Thyroid gland (tissue), 4 donors: ENCODE data around the gene CCR5. TPM values are rescaled to one million over a fixed set of nuclear protein-coding genes. Genes with fewer than 3 reads are reported as not detected.
A peak's percentile ranks its signal among the peaks of the same experiment; 100 is the strongest.

Experiments used
- DNase-seq, 2 donors: peaks; one replicate each; pipeline ENCODE4 v3.0.0-alpha.2; 2019
- H3K27ac ChIP-seq, 3 donors: fragments of 200-600 bp; sonication (generic); 1 replicate in 2 of 3; 2 replicates in 1 of 3; pipeline ENCODE4 v1.5.1; 2016 to 2019; ENCODE audit warnings: mild to moderate bottlenecking in 1 of 3, moderate library complexity in 1 of 3
- H3K27me3 ChIP-seq: fragments of 200-600 bp; sonication (generic); one replicate; pipeline ENCODE4 v1.5.1; 2019
- H3K36me3 ChIP-seq, 2 donors: fragments of 200-600 bp; sonication (generic); one replicate each; pipeline ENCODE4 v1.5.1; 2016 to 2019
- H3K4me1 ChIP-seq, 2 donors: fragments of 200-600 bp; sonication (generic); one replicate each; pipeline ENCODE4 v1.5.1; 2017 to 2019
- H3K4me3 ChIP-seq, 3 donors: fragments of 200-600 bp; sonication (generic); replicated peaks in 1 of 3; 1 replicate in 2 of 3; 2 replicates in 1 of 3; pipeline ENCODE4 v1.5.1; 2016; ENCODE audit warnings: mild to moderate bottlenecking in 1 of 3
- H3K9me3 ChIP-seq: fragments of 200-600 bp; sonication (generic); one replicate; pipeline ENCODE4 v1.5.1; 2017
- CTCF ChIP-seq, 6 experiments: fragments of 200-600 bp in 3 of 6; fragments of 450-650 bp in 3 of 6; sonication (generic) in 3 of 6; IDR thresholded peaks; one replicate each; pipeline ENCODE4 v1.5.1; 2016 to 2019; ENCODE audit warnings: antibody characterized with exemption in 6 of 6, mild to moderate bottlenecking in 2 of 6, inconsistent platforms in 1 of 6, moderate library complexity in 1 of 6
- POLR2A ChIP-seq, 2 donors: fragments of 450-650 bp; IDR thresholded peaks; one replicate each; pipeline ENCODE4 v1.6.1; 2017; ENCODE audit warnings: antibody characterized with exemption in 2 of 2, mild to moderate bottlenecking in 2 of 2, moderate library complexity in 1 of 2
- WGBS, 2 donors: methylation state at CpG; one replicate each; pipeline ENCODE4 v1.1.5; 2017; 5-methylcytosine and 5-hydroxymethylcytosine counted together
- intact Hi-C: fragments of 100-400 bp; cut with DNase I; formaldehyde crosslinking; loops from one replicate; pipeline ENCODE4 v1.15.1; 2023
- total RNA-seq, 4 donors: library from RNA; depleted of rRNA; stranded (reverse); fragments of >200 nt; gene quantifications; one replicate each; pipeline ENCODE4 v1.2.3, GENCODE V29; 2016

CCR5 gene
- total RNA-seq, 4 donors from 2014 or later, result 0.40 to 0.56 (median 0.49) TPM; not detected in 1

GRCh38 chr3:46365041-46365440 lies 5.7 kb upstream of the CCR5 start:
- Histone ChIP-seq H3K27me3 (no peaks in the 10 kb centered on the region), H3K4me3 (no peak overlapping the region), H3K9me3 (no peaks in the 10 kb centered on the region), H3K36me3 (no peaks in the 10 kb centered on the region), H3K27ac (no peak overlapping the region), H3K4me1 (peaks cover 0 to 6% of the 10 kb centered on the region in 2 donors)
- TF ChIP-seq CTCF (IDR thresholded peaks at IDR 0.05), result no peak
- no peak for TF ChIP-seq POLR2A (IDR thresholded peaks at IDR 0.05)
- no peak for DNase-seq
- intact Hi-C loops, result no loop called here
- 83 to 90% methylated on average over 4 of the region's 4 CpGs for WGBS, 2 donors

- Histone ChIP-seq H3K4me1 (no peaks in the 10 kb centered on the region), H3K36me3 (no peaks in the 10 kb centered on the region), H3K9me3 (no peaks in the 10 kb centered on the region), H3K27ac (no peak overlapping the region), H3K4me3 (no peak overlapping the region), H3K27me3 (no peaks in the 10 kb centered on the region)
- TF ChIP-seq CTCF (IDR thresholded peaks at IDR 0.05) (no peak), POLR2A (IDR thresholded peaks at IDR 0.05) (no peak)
- 94 to 97% methylated on average over 5 of the region's 5 CpGs for WGBS, 2 donors
- intact Hi-C loops, result no loop called here
- DNase-seq, result no peak
Observed at GRCh38 chr3:46365737-46366524, 4.8 kb upstream of the CCR5 start.

GRCh38 chr3:46367811-46368210 lies 2.9 kb upstream of the CCR5 start:
- H3K27ac ChIP-seq, result no peak overlapping the region
- intact Hi-C loops, result no loop called here

GRCh38 chr3:46368569-46368968 lies 2.2 kb upstream of the CCR5 start:
- H3K27me3 ChIP-seq, result no peaks in the 10 kb centered on the region
- no peaks in the 10 kb centered on the region for H3K9me3 ChIP-seq
- DNase-seq, result peak; percentile 13 to 23
- H3K4me1 ChIP-seq, result no peaks in the 10 kb centered on the region
- 69 to 75% methylated on average over 6 to 7 of the region's 7 CpGs for WGBS, 2 donors
- H3K27ac ChIP-seq, result no peak overlapping the region
- H3K4me3 ChIP-seq, result no peak overlapping the region
- no peak for TF ChIP-seq POLR2A (IDR thresholded peaks at IDR 0.05)
- peak in 1 of 6 experiments; percentile 3 for TF ChIP-seq CTCF (IDR thresholded peaks at IDR 0.05)
- intact Hi-C loops, result no loop called here
- H3K36me3 ChIP-seq, result no peaks in the 10 kb centered on the region

More at GRCh38 chr3:46367811-46368210, 2.9 kb upstream of the CCR5 start:
- Histone ChIP-seq H3K4me3 (no peak overlapping the region), H3K36me3 (no peaks in the 10 kb centered on the region), H3K4me1 (no peaks in the 10 kb centered on the region), H3K9me3 (no peaks in the 10 kb centered on the region), H3K27me3 (no peaks in the 10 kb centered on the region)
- DNase-seq, result no peak
- 90 to 91% methylated on average over 5 of the region's 5 CpGs for WGBS, 2 donors
- TF ChIP-seq POLR2A (IDR thresholded peaks at IDR 0.05), result no peak
- TF ChIP-seq CTCF (IDR thresholded peaks at IDR 0.05), result no peak

GRCh38 chr3:46369151-46369550 lies 1.6 kb upstream of the CCR5 start:
- Histone ChIP-seq H3K27me3 (no peaks in the 10 kb centered on the region), H3K4me1 (no peaks in the 10 kb centered on the region), H3K9me3 (no peaks in the 10 kb centered on the region), H3K27ac (no peak overlapping the region), H3K4me3 (no peak overlapping the region), H3K36me3 (no peaks in the 10 kb centered on the region)
- intact Hi-C loops, result no loop called here
- 81 to 94% methylated on average over 4 of the region's 4 CpGs for WGBS, 2 donors
- no peak for DNase-seq
- TF ChIP-seq CTCF (IDR thresholded peaks at IDR 0.05), result no peak
